SK-N-MC (cell line): ENCODE measurements around the gene ZBTB21.

Experiments
- EZH2 ChIP-seq: fragments of 200-600 bp; sonication (generic); IDR thresholded peaks from one replicate; pipeline ENCODE4 v1.6.1; 2017; ENCODE audit warnings: antibody characterized with exemption
- POLR2AphosphoS5 ChIP-seq: IDR thresholded peaks from 2 replicates; pipeline ENCODE4 v1.6.1; 2012; ENCODE audit warnings: mild to moderate bottlenecking, low read depth, low read length, borderline replicate concordance

GRCh38 chr21:41939391-41939790 lies 70.8 kb downstream of the ZBTB21 start:
- TF ChIP-seq EZH2 = no peak
- no peak for TF ChIP-seq POLR2AphosphoS5
